Measurements from ENCODE around the gene RGS11. TPM values are rescaled to one million over a fixed set of nuclear protein-coding genes. Genes with fewer than 3 reads are reported as not detected.

RGS11 gene
- total and polyA plus RNA-seq, 9 of the 15 experiments (the other 6 are each of a cell fraction or from before 2014, with no cell fraction given): not detected

DNA sequence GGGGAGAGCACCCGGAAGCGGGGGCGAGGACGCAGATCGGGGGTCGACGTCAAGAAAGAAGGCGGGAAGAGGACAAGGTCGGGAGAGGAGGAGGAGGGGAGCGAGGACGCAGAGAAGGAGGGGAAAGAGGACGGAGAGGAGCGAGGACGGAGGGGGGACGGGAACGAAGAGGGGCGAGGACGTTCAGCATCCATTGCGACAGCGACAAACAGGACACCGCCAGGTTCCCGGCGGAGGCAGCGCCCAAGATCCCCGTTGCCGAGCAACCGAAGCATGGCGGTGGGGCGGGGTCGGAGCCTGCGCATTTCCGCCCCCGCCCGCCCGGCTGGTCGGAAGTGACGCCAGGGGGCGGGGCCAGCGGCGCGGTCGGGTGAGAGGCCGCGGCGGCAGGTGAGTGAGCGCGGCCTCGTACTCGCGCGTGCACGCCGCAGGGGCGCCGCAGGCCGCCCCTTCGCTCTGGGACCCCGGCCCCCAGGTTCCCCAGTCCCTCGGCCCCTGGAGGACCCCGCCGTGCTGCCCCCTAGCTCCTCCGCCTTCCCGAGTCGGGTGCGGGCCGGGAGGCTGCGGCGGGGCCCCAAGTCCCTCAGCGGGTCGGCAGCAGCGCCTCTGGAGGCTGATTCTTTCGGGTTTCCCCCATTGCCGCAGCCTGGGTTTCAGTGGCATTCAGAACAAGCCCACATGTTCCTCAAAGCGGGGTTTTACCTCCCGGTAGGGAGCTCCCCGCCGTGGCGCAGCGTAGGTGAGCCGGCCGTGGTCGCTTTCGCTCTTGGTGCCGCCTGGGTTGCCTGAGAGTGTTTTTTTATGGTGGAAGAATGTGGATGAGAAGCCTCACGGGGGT, 41.1 kb downstream of the RGS11 start, which contains the start of gene FAM234A (continued):
- TF ChIP-seq TAF1 (IDR thresholded peaks at IDR 0.05; ENCODE audit: control insufficient read depth, extremely low read depth, insufficient read depth, low read length, severe bottlenecking) (peak; percentile 74), MAFG (tag; conservative IDR thresholded peaks at IDR 0.05) (no peak), E2F8 (IDR thresholded peaks at IDR 0.05; ENCODE audit: low read depth, partially characterized antibody) (peak; percentile 69), PTRF (tag; IDR thresholded peaks at IDR 0.05) (no peak), ZNF695 (CRISPR knock-in tag; IDR thresholded peaks at IDR 0.05) (no peak), GABPB1 (CRISPR knock-in tag; IDR thresholded peaks at IDR 0.05) (peak; percentile 92), RBBP5 (IDR thresholded peaks at IDR 0.05; ENCODE audit: borderline replicate concordance, insufficient read depth, low read length, poor library complexity, severe bottlenecking) (peak; percentile 56), RFX5 (IDR thresholded peaks at IDR 0.05; ENCODE audit: low read depth, low read length) (no peak), MEIS2 (IDR thresholded peaks at IDR 0.05; ENCODE audit: partially characterized antibody) (peak; percentile 13), SMARCA4 (IDR thresholded peaks at IDR 0.05) (peak; percentile 39; the same call in 1 of the 2 replicates), ETV6 (IDR thresholded peaks at IDR 0.05; ENCODE audit: borderline replicate concordance in 1 of 2, low read depth in 2 of 2, low read length in 1 of 2) (no peak), ETV6 (CRISPR knock-in tag; IDR thresholded peaks at IDR 0.05; ENCODE audit: borderline replicate concordance) (0 out of 2 replicates have a peak, but pooled peaks have one; percentile 10), SPI1 (IDR thresholded peaks at IDR 0.05; ENCODE audit: borderline replicate concordance, low read depth, low read length) (no peak)
- TF ChIP-seq, protein P1, sequence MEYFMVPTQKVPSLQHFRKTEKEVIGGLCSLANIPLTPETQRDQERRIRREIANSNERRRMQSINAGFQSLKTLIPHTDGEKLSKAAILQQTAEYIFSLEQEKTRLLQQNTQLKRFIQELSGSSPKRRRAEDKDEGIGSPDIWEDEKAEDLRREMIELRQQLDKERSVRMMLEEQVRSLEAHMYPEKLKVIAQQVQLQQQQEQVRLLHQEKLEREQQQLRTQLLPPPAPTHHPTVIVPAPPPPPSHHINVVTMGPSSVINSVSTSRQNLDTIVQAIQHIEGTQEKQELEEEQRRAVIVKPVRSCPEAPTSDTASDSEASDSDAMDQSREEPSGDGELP (CRISPR knock-in tag; IDR thresholded peaks at IDR 0.05; ENCODE audit: borderline replicate concordance): peak; percentile 68; the same call in 1 of the 2 replicates
- TF ChIP-seq, protein P2, sequence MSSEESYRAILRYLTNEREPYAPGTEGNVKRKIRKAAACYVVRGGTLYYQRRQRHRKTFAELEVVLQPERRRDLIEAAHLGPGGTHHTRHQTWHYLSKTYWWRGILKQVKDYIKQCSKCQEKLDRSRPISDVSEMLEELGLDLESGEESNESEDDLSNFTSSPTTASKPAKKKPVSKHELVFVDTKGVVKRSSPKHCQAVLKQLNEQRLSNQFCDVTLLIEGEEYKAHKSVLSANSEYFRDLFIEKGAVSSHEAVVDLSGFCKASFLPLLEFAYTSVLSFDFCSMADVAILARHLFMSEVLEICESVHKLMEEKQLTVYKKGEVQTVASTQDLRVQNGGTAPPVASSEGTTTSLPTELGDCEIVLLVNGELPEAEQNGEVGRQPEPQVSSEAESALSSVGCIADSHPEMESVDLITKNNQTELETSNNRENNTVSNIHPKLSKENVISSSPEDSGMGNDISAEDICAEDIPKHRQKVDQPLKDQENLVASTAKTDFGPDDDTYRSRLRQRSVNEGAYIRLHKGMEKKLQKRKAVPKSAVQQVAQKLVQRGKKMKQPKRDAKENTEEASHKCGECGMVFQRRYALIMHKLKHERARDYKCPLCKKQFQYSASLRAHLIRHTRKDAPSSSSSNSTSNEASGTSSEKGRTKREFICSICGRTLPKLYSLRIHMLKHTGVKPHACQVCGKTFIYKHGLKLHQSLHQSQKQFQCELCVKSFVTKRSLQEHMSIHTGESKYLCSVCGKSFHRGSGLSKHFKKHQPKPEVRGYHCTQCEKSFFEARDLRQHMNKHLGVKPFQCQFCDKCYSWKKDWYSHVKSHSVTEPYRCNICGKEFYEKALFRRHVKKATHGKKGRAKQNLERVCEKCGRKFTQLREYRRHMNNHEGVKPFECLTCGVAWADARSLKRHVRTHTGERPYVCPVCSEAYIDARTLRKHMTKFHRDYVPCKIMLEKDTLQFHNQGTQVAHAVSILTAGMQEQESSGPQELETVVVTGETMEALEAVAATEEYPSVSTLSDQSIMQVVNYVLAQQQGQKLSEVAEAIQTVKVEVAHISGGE (CRISPR knock-in tag; IDR thresholded peaks at IDR 0.05): peak in 1 of 3 experiments; percentile 51; a peak in 2 of 6 replicates
- TF ChIP-seq, protein P3, sequence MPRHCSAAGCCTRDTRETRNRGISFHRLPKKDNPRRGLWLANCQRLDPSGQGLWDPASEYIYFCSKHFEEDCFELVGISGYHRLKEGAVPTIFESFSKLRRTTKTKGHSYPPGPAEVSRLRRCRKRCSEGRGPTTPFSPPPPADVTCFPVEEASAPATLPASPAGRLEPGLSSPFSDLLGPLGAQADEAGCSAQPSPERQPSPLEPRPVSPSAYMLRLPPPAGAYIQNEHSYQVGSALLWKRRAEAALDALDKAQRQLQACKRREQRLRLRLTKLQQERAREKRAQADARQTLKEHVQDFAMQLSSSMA (CRISPR knock-in tag; IDR thresholded peaks at IDR 0.05): no peak
